ENCODE results near the gene FHOD3. TPM values are rescaled to one million over a fixed set of nuclear protein-coding genes. Genes with fewer than 3 reads are reported as not detected.

FHOD3 gene
- total and polyA plus RNA-seq, 7 experiments from 2014 or later, result not detected

- H3K36me3 ChIP-seq (ENCODE audit: control insufficient read depth in 2 of 3, insufficient read depth in 3 of 3, low read length in 3 of 3), result no peaks in the 10 kb centered on the region
- H3K27ac Mint-ChIP-seq, result no peak overlapping the region
- H3K4me3 Mint-ChIP-seq, result no peak overlapping the region
- peaks cover 0 to 18% (median 5%) of the 10 kb centered on the region in 5 donors for H3K27me3 Mint-ChIP-seq
- H3K27ac ChIP-seq (ENCODE audit: low read depth, low read length), result no peak overlapping the region
- intact Hi-C loops (cut with micrococcal nuclease), result no loop called here
- H3K4me1 Mint-ChIP-seq, result no peaks in the 10 kb centered on the region
- CTCF ChIA-PET, result no interaction called here
- no peaks in the 10 kb centered on the region for H3K4me1 ChIP-seq (ENCODE audit: control insufficient read depth in 2 of 2, insufficient read depth in 2 of 2, low read length in 2 of 2)
- H3K4me3 ChIP-seq (ENCODE audit: low read length), result no peak overlapping the region
- DNase-seq, result no peak
- H3K36me3 Mint-ChIP-seq, result no peaks in the 10 kb centered on the region
- H3K9me3 Mint-ChIP-seq, result peaks cover 0 to 4% (median 0%) of the 10 kb centered on the region in 11 donors
- H3K27me3 ChIP-seq (ENCODE audit: control insufficient read depth in 2 of 2, insufficient read depth in 2 of 2, low read length in 2 of 2), result no peaks in the 10 kb centered on the region
- POLR2A ChIA-PET, result no interaction called here
- ATAC-seq, result no peak
- H3K9me3 ChIP-seq (ENCODE audit: control insufficient read depth in 2 of 3, low read length in 3 of 3), result no peaks in the 10 kb centered on the region
Observed at GRCh38 chr18:36505665-36506064, 208.2 kb downstream of the FHOD3 start.

GRCh38 chr18:36509646-36510197 is 212.2 kb downstream of the FHOD3 start:
- Histone ChIP-seq H3K36me3 (ENCODE audit: control insufficient read depth in 2 of 3, insufficient read depth in 3 of 3, low read length in 3 of 3) (no peaks in the 10 kb centered on the region), H3K4me3 (ENCODE audit: low read length) (no peak overlapping the region), H3K27me3 (ENCODE audit: control insufficient read depth in 2 of 2, insufficient read depth in 2 of 2, low read length in 2 of 2) (no peaks in the 10 kb centered on the region), H3K27ac (ENCODE audit: low read depth, low read length) (no peak overlapping the region), H3K9me3 (ENCODE audit: control insufficient read depth in 2 of 3, low read length in 3 of 3) (no peaks in the 10 kb centered on the region), H3K4me1 (ENCODE audit: control insufficient read depth in 2 of 2, insufficient read depth in 2 of 2, low read length in 2 of 2) (no peaks in the 10 kb centered on the region)
- Mint-ChIP-seq H3K27me3 (peaks cover 0 to 16% (median 5%) of the 10 kb centered on the region in 5 donors), H3K4me1 (no peaks in the 10 kb centered on the region), H3K36me3 (no peaks in the 10 kb centered on the region), H3K9me3 (peaks cover 0 to 4% (median 0%) of the 10 kb centered on the region in 11 donors), H3K27ac (no peak overlapping the region), H3K4me3 (no peak overlapping the region)
- ChIA-PET CTCF (no interaction called here), POLR2A (no interaction called here)
- ATAC-seq (no peak), DNase-seq (no peak)
- intact Hi-C loops (cut with micrococcal nuclease), result no loop called here

- DNase-seq (no peak), ATAC-seq (no peak)
- Histone ChIP-seq H3K27me3 (ENCODE audit: control insufficient read depth in 2 of 2, insufficient read depth in 2 of 2, low read length in 2 of 2) (no peaks in the 10 kb centered on the region), H3K36me3 (ENCODE audit: control insufficient read depth in 2 of 3, insufficient read depth in 3 of 3, low read length in 3 of 3) (no peaks in the 10 kb centered on the region), H3K9me3 (ENCODE audit: control insufficient read depth in 2 of 3, low read length in 3 of 3) (no peaks in the 10 kb centered on the region), H3K27ac (ENCODE audit: low read depth, low read length) (no peak overlapping the region), H3K4me3 (ENCODE audit: low read length) (no peak overlapping the region), H3K4me1 (ENCODE audit: control insufficient read depth in 2 of 2, insufficient read depth in 2 of 2, low read length in 2 of 2) (no peaks in the 10 kb centered on the region)
- Mint-ChIP-seq H3K9me3 (no peaks in the 10 kb centered on the region), H3K27me3 (peaks cover 0 to 15% (median 5%) of the 10 kb centered on the region in 5 donors), H3K4me1 (no peaks in the 10 kb centered on the region), H3K4me3 (no peak overlapping the region), H3K36me3 (no peaks in the 10 kb centered on the region), H3K27ac (no peak overlapping the region)
- intact Hi-C loops (cut with micrococcal nuclease), result no loop called here
- CTCF ChIA-PET, result interaction anchor here (0.6 kb wide), 1 partner anchor 152 kb away, joined by 3 read pairs; no protein-coding TSS in a partner anchor
- POLR2A ChIA-PET, result no interaction called here
Observed at GRCh38 chr18:36511791-36512352, 214.4 kb downstream of the FHOD3 start.

- H3K4me1 ChIP-seq (ENCODE audit: control insufficient read depth in 2 of 2, insufficient read depth in 2 of 2, low read length in 2 of 2), result no peaks in the 10 kb centered on the region
- ChIA-PET CTCF (no interaction called here), POLR2A (no interaction called here)
- no peak for DNase-seq
- Mint-ChIP-seq H3K4me1 (no peaks in the 10 kb centered on the region), H3K27ac (no peak overlapping the region), H3K4me3 (no peak overlapping the region), H3K36me3 (no peaks in the 10 kb centered on the region), H3K27me3 (peaks cover 0 to 22% (median 5%) of the 10 kb centered on the region in 5 donors), H3K9me3 (no peaks in the 10 kb centered on the region)
- ATAC-seq, result no peak
- H3K9me3 ChIP-seq (ENCODE audit: control insufficient read depth in 2 of 3, low read length in 3 of 3), result no peaks in the 10 kb centered on the region
- intact Hi-C loops (cut with micrococcal nuclease), result no loop called here
- H3K4me3 ChIP-seq (ENCODE audit: low read length), result no peak overlapping the region
- H3K27ac ChIP-seq (ENCODE audit: low read depth, low read length), result no peak overlapping the region
- no peaks in the 10 kb centered on the region for H3K36me3 ChIP-seq (ENCODE audit: control insufficient read depth in 2 of 3, insufficient read depth in 3 of 3, low read length in 3 of 3)
- H3K27me3 ChIP-seq (ENCODE audit: control insufficient read depth in 2 of 2, insufficient read depth in 2 of 2, low read length in 2 of 2), result no peaks in the 10 kb centered on the region
Observed at GRCh38 chr18:36513556-36513955, 216.0 kb downstream of the FHOD3 start.

- Histone ChIP-seq H3K4me1 (ENCODE audit: control insufficient read depth in 2 of 2, insufficient read depth in 2 of 2, low read length in 2 of 2) (no peaks in the 10 kb centered on the region), H3K4me3 (ENCODE audit: low read length) (no peak overlapping the region), H3K27ac (ENCODE audit: low read depth, low read length) (no peak overlapping the region), H3K9me3 (ENCODE audit: control insufficient read depth in 2 of 3, low read length in 3 of 3) (no peaks in the 10 kb centered on the region), H3K36me3 (ENCODE audit: control insufficient read depth in 2 of 3, insufficient read depth in 3 of 3, low read length in 3 of 3) (no peaks in the 10 kb centered on the region), H3K27me3 (ENCODE audit: control insufficient read depth in 2 of 2, insufficient read depth in 2 of 2, low read length in 2 of 2) (no peaks in the 10 kb centered on the region)
- no peak overlapping the region for H3K4me3 Mint-ChIP-seq
- peak overlapping the region in 1 of 9 donors; percentile 15 for H3K27ac Mint-ChIP-seq
- CTCF ChIA-PET, result no interaction called here
- H3K4me1 Mint-ChIP-seq, result no peaks in the 10 kb centered on the region
- DNase-seq, result no peak
- H3K36me3 Mint-ChIP-seq, result no peaks in the 10 kb centered on the region
- POLR2A ChIA-PET, result no interaction called here
- no peak for ATAC-seq
- H3K27me3 Mint-ChIP-seq, result peaks cover 0 to 32% (median 5%) of the 10 kb centered on the region in 5 donors
- H3K9me3 Mint-ChIP-seq, result no peaks in the 10 kb centered on the region
- intact Hi-C loops (cut with micrococcal nuclease), result no loop called here
Observed at GRCh38 chr18:36514778-36515177, 217.3 kb downstream of the FHOD3 start.

GRCh38 chr18:36516258-36516657 is 218.7 kb downstream of the FHOD3 start:
- H3K36me3 ChIP-seq (ENCODE audit: control insufficient read depth in 2 of 3, insufficient read depth in 3 of 3, low read length in 3 of 3), result no peaks in the 10 kb centered on the region
- no peak for DNase-seq
- no peaks in the 10 kb centered on the region for H3K36me3 Mint-ChIP-seq
- H3K27ac ChIP-seq (ENCODE audit: low read depth, low read length), result no peak overlapping the region
- intact Hi-C loops (cut with micrococcal nuclease), result no loop called here
- H3K9me3 Mint-ChIP-seq, result no peaks in the 10 kb centered on the region
- no peak overlapping the region for H3K4me3 ChIP-seq (ENCODE audit: low read length)
- no peaks in the 10 kb centered on the region for H3K4me1 ChIP-seq (ENCODE audit: control insufficient read depth in 2 of 2, insufficient read depth in 2 of 2, low read length in 2 of 2)
- POLR2A ChIA-PET, result no interaction called here
- H3K27me3 Mint-ChIP-seq, result peaks cover 0 to 36% (median 7%) of the 10 kb centered on the region in 5 donors
- ATAC-seq, result no peak
- CTCF ChIA-PET, result no interaction called here
- H3K27me3 ChIP-seq (ENCODE audit: control insufficient read depth in 2 of 2, insufficient read depth in 2 of 2, low read length in 2 of 2), result no peaks in the 10 kb centered on the region
- H3K4me3 Mint-ChIP-seq, result no peak overlapping the region
- H3K9me3 ChIP-seq (ENCODE audit: control insufficient read depth in 2 of 3, low read length in 3 of 3), result no peaks in the 10 kb centered on the region
- H3K27ac Mint-ChIP-seq, result no peak overlapping the region
- H3K4me1 Mint-ChIP-seq, result no peaks in the 10 kb centered on the region

GRCh38 chr18:36516726-36517125 is 219.2 kb downstream of the FHOD3 start:
- H3K9me3 Mint-ChIP-seq, result peaks cover 0 to 2% (median 0%) of the 10 kb centered on the region in 11 donors
- H3K36me3 Mint-ChIP-seq, result no peaks in the 10 kb centered on the region
- H3K4me3 Mint-ChIP-seq, result no peak overlapping the region
- no peak for ATAC-seq
- intact Hi-C loops (cut with micrococcal nuclease), result no loop called here
- no peaks in the 10 kb centered on the region for H3K27me3 ChIP-seq (ENCODE audit: control insufficient read depth in 2 of 2, insufficient read depth in 2 of 2, low read length in 2 of 2)
- H3K27ac Mint-ChIP-seq, result no peak overlapping the region
- H3K27ac ChIP-seq (ENCODE audit: low read depth, low read length), result no peak overlapping the region
- H3K4me1 Mint-ChIP-seq, result no peaks in the 10 kb centered on the region
- no peaks in the 10 kb centered on the region for H3K36me3 ChIP-seq (ENCODE audit: control insufficient read depth in 2 of 3, insufficient read depth in 3 of 3, low read length in 3 of 3)
- DNase-seq, result no peak
- H3K4me3 ChIP-seq (ENCODE audit: low read length), result no peak overlapping the region
- peaks cover 0 to 41% (median 9%) of the 10 kb centered on the region in 5 donors for H3K27me3 Mint-ChIP-seq
- H3K9me3 ChIP-seq (ENCODE audit: control insufficient read depth in 2 of 3, low read length in 3 of 3), result no peaks in the 10 kb centered on the region
- H3K4me1 ChIP-seq (ENCODE audit: control insufficient read depth in 2 of 2, insufficient read depth in 2 of 2, low read length in 2 of 2), result no peaks in the 10 kb centered on the region
- POLR2A ChIA-PET, result no interaction called here
- CTCF ChIA-PET, result no interaction called here

Measured in naive thymus-derived CD4-positive, alpha-beta T cell (primary cell).